ENCODE results near the gene ACTN2. TPM values are rescaled to one million over a fixed set of nuclear protein-coding genes. Genes with fewer than 3 reads are reported as not detected.

ACTN2 gene
- total and polyA plus RNA-seq, 2 experiments from 2014 or later = 0.17 to 0.57 TPM

- DNase-seq (ENCODE audit: low spot score) = no peak
Measured at GRCh38 chr1:236800623-236801022, 114.3 kb downstream of the ACTN2 start.

DNA sequence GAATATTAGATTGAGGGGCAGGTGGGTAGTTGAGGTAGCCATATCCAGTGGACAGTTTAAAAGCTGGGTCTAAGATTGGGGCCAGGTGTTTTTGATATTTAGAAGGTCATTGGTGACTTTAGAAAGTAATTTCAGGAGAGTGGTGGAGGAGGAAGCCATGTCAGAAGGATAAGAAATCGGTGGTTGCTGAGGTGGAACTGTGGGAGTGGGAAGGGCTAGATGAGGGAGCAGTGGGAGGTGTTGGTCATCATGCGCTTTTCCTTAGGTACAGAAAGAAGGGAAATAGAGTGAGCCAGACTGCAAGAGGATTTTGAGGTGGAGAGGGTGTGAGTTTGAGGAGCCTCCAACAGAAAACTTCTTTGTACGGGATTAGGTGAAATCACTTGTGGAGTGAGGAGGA is 116.0 kb downstream of the ACTN2 start:
- no peak overlapping the region for H3K27ac ChIP-seq
- TF ChIP-seq, protein P1, sequence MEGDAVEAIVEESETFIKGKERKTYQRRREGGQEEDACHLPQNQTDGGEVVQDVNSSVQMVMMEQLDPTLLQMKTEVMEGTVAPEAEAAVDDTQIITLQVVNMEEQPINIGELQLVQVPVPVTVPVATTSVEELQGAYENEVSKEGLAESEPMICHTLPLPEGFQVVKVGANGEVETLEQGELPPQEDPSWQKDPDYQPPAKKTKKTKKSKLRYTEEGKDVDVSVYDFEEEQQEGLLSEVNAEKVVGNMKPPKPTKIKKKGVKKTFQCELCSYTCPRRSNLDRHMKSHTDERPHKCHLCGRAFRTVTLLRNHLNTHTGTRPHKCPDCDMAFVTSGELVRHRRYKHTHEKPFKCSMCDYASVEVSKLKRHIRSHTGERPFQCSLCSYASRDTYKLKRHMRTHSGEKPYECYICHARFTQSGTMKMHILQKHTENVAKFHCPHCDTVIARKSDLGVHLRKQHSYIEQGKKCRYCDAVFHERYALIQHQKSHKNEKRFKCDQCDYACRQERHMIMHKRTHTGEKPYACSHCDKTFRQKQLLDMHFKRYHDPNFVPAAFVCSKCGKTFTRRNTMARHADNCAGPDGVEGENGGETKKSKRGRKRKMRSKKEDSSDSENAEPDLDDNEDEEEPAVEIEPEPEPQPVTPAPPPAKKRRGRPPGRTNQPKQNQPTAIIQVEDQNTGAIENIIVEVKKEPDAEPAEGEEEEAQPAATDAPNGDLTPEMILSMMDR (IDR thresholded peaks at IDR 0.05; ENCODE audit: poor library complexity) = no peak
- TF ChIP-seq EZH2 (IDR thresholded peaks at IDR 0.05; ENCODE audit: borderline replicate concordance) = no peak
- no peak for TF ChIP-seq EZH2phosphoT487 (IDR thresholded peaks at IDR 0.05; ENCODE audit: low read depth, severe bottlenecking, unreplicated experiment)
- no peaks in the 10 kb centered on the region for H3K9me2 ChIP-seq (replicated peaks; ENCODE audit: insufficient read depth)
- no peaks in the 10 kb centered on the region for H3K36me3 ChIP-seq (replicated peaks; ENCODE audit: insufficient read depth, low read depth)
- no peaks in the 10 kb centered on the region for H3K27me3 ChIP-seq
- H3K9me3 ChIP-seq (ENCODE audit: low read depth) = no peaks in the 10 kb centered on the region
- DNase-seq (ENCODE audit: low spot score) = no peak
- H3K79me2 ChIP-seq = peaks cover 89% of the 10 kb centered on the region
- no peaks in the 10 kb centered on the region for H4K20me1 ChIP-seq (ENCODE audit: insufficient read depth, poor library complexity, severe bottlenecking)
- H3K4me3 ChIP-seq = no peak overlapping the region
- WGBS (ENCODE audit: low lambda C conversion rate, missing lambda C conversion rate) = 88% methylated on average over 3 of the region's 3 CpGs
- H2AFZ ChIP-seq = no peak overlapping the region
- no peaks in the 10 kb centered on the region for H3K4me1 ChIP-seq (ENCODE audit: insufficient read depth)
- no peak overlapping the region for H3K4me2 ChIP-seq

More at GRCh38 chr1:236800623-236801022, 114.3 kb downstream of the ACTN2 start:
- H3K27me3 ChIP-seq = no peaks in the 10 kb centered on the region
- H2AFZ ChIP-seq = no peak overlapping the region
- no peaks in the 10 kb centered on the region for H3K4me1 ChIP-seq (ENCODE audit: insufficient read depth)
- no peaks in the 10 kb centered on the region for H3K9me3 ChIP-seq (ENCODE audit: low read depth)
- no peaks in the 10 kb centered on the region for H3K36me3 ChIP-seq (replicated peaks; ENCODE audit: insufficient read depth, low read depth)
- no peaks in the 10 kb centered on the region for H3K9me2 ChIP-seq (replicated peaks; ENCODE audit: insufficient read depth)
- H3K27ac ChIP-seq = no peak overlapping the region
- H3K4me2 ChIP-seq = no peak overlapping the region
- no peak overlapping the region for H3K4me3 ChIP-seq
- H4K20me1 ChIP-seq (ENCODE audit: insufficient read depth, poor library complexity, severe bottlenecking) = no peaks in the 10 kb centered on the region
- H3K79me2 ChIP-seq = peaks cover 85% of the 10 kb centered on the region
- no peak for TF ChIP-seq EZH2phosphoT487 (IDR thresholded peaks at IDR 0.05; ENCODE audit: low read depth, severe bottlenecking, unreplicated experiment)
- TF ChIP-seq, protein P1 (IDR thresholded peaks at IDR 0.05; ENCODE audit: poor library complexity) = no peak
- TF ChIP-seq EZH2 (IDR thresholded peaks at IDR 0.05; ENCODE audit: borderline replicate concordance) = no peak

- Histone ChIP-seq H3K27ac (no peak overlapping the region), H3K9me2 (replicated peaks; ENCODE audit: insufficient read depth) (no peaks in the 10 kb centered on the region), H3K4me3 (no peak overlapping the region), H2AFZ (no peak overlapping the region), H3K36me3 (replicated peaks; ENCODE audit: insufficient read depth, low read depth) (peaks cover 3% of the 10 kb centered on the region), H3K79me2 (peaks cover 54% of the 10 kb centered on the region), H4K20me1 (ENCODE audit: insufficient read depth, poor library complexity, severe bottlenecking) (no peaks in the 10 kb centered on the region), H3K4me1 (ENCODE audit: insufficient read depth) (no peaks in the 10 kb centered on the region), H3K9me3 (ENCODE audit: low read depth) (no peaks in the 10 kb centered on the region), H3K27me3 (no peaks in the 10 kb centered on the region), H3K4me2 (no peak overlapping the region)
- no peak for TF ChIP-seq EZH2phosphoT487 (IDR thresholded peaks at IDR 0.05; ENCODE audit: low read depth, severe bottlenecking, unreplicated experiment)
- TF ChIP-seq, protein P1 (IDR thresholded peaks at IDR 0.05; ENCODE audit: poor library complexity) = no peak
- no peak for TF ChIP-seq EZH2 (IDR thresholded peaks at IDR 0.05; ENCODE audit: borderline replicate concordance)
- DNase-seq (ENCODE audit: low spot score) = no peak
- 98% methylated on average over 2 of the region's 2 CpGs for WGBS (ENCODE audit: low lambda C conversion rate, missing lambda C conversion rate)
Measured at GRCh38 chr1:236806634-236807033, 120.3 kb downstream of the ACTN2 start.

GRCh38 chr1:236808005-236808404 is 121.7 kb downstream of the ACTN2 start:
- Histone ChIP-seq H3K36me3 (replicated peaks; ENCODE audit: insufficient read depth, low read depth) (peaks cover 3% of the 10 kb centered on the region), H3K9me2 (replicated peaks; ENCODE audit: insufficient read depth) (no peaks in the 10 kb centered on the region), H3K4me2 (no peak overlapping the region), H3K4me3 (no peak overlapping the region), H3K27me3 (no peaks in the 10 kb centered on the region), H3K4me1 (ENCODE audit: insufficient read depth) (no peaks in the 10 kb centered on the region), H3K27ac (no peak overlapping the region), H3K9me3 (ENCODE audit: low read depth) (no peaks in the 10 kb centered on the region), H3K79me2 (peaks cover 40% of the 10 kb centered on the region), H2AFZ (no peak overlapping the region), H4K20me1 (ENCODE audit: insufficient read depth, poor library complexity, severe bottlenecking) (no peaks in the 10 kb centered on the region)
- no peak for TF ChIP-seq EZH2 (IDR thresholded peaks at IDR 0.05; ENCODE audit: borderline replicate concordance)
- TF ChIP-seq EZH2phosphoT487 (IDR thresholded peaks at IDR 0.05; ENCODE audit: low read depth, severe bottlenecking, unreplicated experiment) = no peak
- TF ChIP-seq, protein P1 (IDR thresholded peaks at IDR 0.05; ENCODE audit: poor library complexity) = no peak
- no peak for DNase-seq (ENCODE audit: low spot score)
- 98% methylated on average over 2 of the region's 2 CpGs for WGBS (ENCODE audit: low lambda C conversion rate, missing lambda C conversion rate)

Data from hepatocyte (in vitro differentiated cells).